ENCODE measurements around the gene GDF10.

DNA sequence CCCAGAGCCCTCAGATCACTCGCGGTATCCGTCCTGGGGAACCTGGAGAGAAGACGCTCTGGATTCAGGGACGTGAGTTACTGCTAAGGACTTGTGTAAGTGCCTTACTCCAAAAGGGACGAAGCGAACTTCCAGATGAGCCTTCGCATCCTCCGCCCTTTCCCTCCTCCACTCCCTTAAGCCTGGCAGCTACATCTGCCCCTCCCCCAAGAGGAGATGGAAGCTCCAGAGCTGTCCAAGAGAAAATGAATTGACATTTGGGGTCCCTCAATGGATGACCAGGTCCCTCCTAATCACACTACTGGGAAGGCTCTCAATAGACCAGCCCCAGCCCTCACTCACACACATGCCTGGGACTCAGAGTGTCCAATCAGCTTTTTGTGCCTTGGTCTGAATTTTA lies 31.3 kb upstream of the GDF10 start:
- TF ChIP-seq, protein P1, sequence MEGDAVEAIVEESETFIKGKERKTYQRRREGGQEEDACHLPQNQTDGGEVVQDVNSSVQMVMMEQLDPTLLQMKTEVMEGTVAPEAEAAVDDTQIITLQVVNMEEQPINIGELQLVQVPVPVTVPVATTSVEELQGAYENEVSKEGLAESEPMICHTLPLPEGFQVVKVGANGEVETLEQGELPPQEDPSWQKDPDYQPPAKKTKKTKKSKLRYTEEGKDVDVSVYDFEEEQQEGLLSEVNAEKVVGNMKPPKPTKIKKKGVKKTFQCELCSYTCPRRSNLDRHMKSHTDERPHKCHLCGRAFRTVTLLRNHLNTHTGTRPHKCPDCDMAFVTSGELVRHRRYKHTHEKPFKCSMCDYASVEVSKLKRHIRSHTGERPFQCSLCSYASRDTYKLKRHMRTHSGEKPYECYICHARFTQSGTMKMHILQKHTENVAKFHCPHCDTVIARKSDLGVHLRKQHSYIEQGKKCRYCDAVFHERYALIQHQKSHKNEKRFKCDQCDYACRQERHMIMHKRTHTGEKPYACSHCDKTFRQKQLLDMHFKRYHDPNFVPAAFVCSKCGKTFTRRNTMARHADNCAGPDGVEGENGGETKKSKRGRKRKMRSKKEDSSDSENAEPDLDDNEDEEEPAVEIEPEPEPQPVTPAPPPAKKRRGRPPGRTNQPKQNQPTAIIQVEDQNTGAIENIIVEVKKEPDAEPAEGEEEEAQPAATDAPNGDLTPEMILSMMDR (IDR thresholded peaks at IDR 0.05), result no peak
- TF ChIP-seq POLR2A (IDR thresholded peaks at IDR 0.05), result no peak
